OCI-LY1 (cell line): ENCODE measurements around the gene SIVA1.

Source experiments
- H2AFZ ChIP-seq: fragments of 200-600 bp; sonication (generic), shearing (Covaris generic); 2 replicates; pipeline ENCODE4 v1.6.0; 2014; ENCODE audit warnings: antibody characterized with exemption, mild to moderate bottlenecking, low read length
- H3F3A ChIP-seq: fragments of 200-600 bp; sonication (generic), shearing (Covaris generic); 2 replicates; pipeline ENCODE4 v1.6.0; 2014; ENCODE audit warnings: mild to moderate bottlenecking, antibody characterized with exemption, low read length, moderate library complexity; ENCODE audit not compliant: insufficient read depth
- H3K27ac ChIP-seq: fragments of 200-600 bp; sonication (generic); 2 replicates; pipeline ENCODE4 v1.5.1; 2014; ENCODE audit warnings: low read length, mixed run types, mild to moderate bottlenecking, low read depth; ENCODE audit not compliant: poor library complexity, severe bottlenecking
- H3K27me3 ChIP-seq: fragments of 200-600 bp; sonication (generic); 2 replicates; pipeline ENCODE4 v1.6.0; 2014; ENCODE audit warnings: antibody characterized with exemption, mild to moderate bottlenecking, low read length, moderate library complexity; ENCODE audit not compliant: insufficient read depth
- H3K36me3 ChIP-seq: fragments of 200-600 bp; sonication (generic); 2 replicates; pipeline ENCODE4 v1.6.1; 2014; ENCODE audit warnings: mild to moderate bottlenecking, antibody characterized with exemption, low read length, moderate library complexity, mixed read lengths; ENCODE audit not compliant: insufficient read depth
- H3K4me1 ChIP-seq: fragments of 200-600 bp; sonication (generic); 2 replicates; pipeline ENCODE4 v1.5.1; 2014; ENCODE audit warnings: mild to moderate bottlenecking, low read length, moderate library complexity; ENCODE audit not compliant: insufficient read depth, severe bottlenecking
- H3K4me2 ChIP-seq: fragments of 200-600 bp; sonication (generic), shearing (Covaris generic); 2 replicates; pipeline ENCODE4 v1.6.1; 2014; ENCODE audit warnings: low read length
- H3K4me3 ChIP-seq: fragments of 200-600 bp; sonication (generic); 2 replicates; pipeline ENCODE4 v1.5.1; 2014; ENCODE audit warnings: low read length, low read depth, mild to moderate bottlenecking, mixed read lengths; ENCODE audit not compliant: poor library complexity, severe bottlenecking
- H3K79me2 ChIP-seq: fragments of 200-600 bp; shearing (Covaris generic); 2 replicates; pipeline ENCODE4 v1.6.1; 2016; ENCODE audit warnings: mixed run types, low read length, mixed read lengths; ENCODE audit not compliant: insufficient read depth
- H3K9ac ChIP-seq: fragments of 200-600 bp; sonication (generic), shearing (Covaris generic); 2 replicates; pipeline ENCODE4 v1.6.1; 2014; ENCODE audit warnings: mild to moderate bottlenecking, low read length, mixed read lengths
- H3K9me2 ChIP-seq: fragments of 200-600 bp; sonication (generic), shearing (Covaris generic); 2 replicates; pipeline ENCODE4 v1.6.1; 2014; ENCODE audit warnings: low read depth, mild to moderate bottlenecking, low read length, mixed read lengths
- H3K9me3 ChIP-seq: fragments of 200-600 bp; shearing (Covaris generic); 2 replicates; pipeline ENCODE4 v1.6.1; 2014; ENCODE audit warnings: low read length, mixed read lengths
- H4K20me1 ChIP-seq: fragments of 200-600 bp; sonication (generic), shearing (Covaris generic); 2 replicates; pipeline ENCODE4 v1.6.0; 2016; ENCODE audit warnings: mild to moderate bottlenecking, low read length; ENCODE audit not compliant: insufficient read depth
- EZH2 ChIP-seq: fragments of 200-600 bp; sonication (generic), shearing (Covaris generic); IDR thresholded peaks from 2 replicates; pipeline ENCODE4 v1.8.0; 2017; ENCODE audit warnings: borderline replicate concordance, mixed run types, mild to moderate bottlenecking, antibody characterized with exemption, low read length, moderate library complexity, mixed read lengths
- TF ChIP-seq, protein P1 (sequence below): fragments of 200-600 bp; sonication (generic), shearing (Covaris generic); IDR thresholded peaks from 2 replicates; pipeline ENCODE4 v1.5.1; 2017; ENCODE audit warnings: mild to moderate bottlenecking, antibody characterized with exemption, low read length, moderate library complexity, mixed read lengths

Gene SIVA1

GRCh38 chr14:104782086-104782807 lies 29.3 kb downstream of the SIVA1 start:
- H3K4me3 ChIP-seq = no peak overlapping the region
- peaks cover 4% of the 10 kb centered on the region; the same call in 1 of the 2 replicates for H3K36me3 ChIP-seq
- no peaks in the 10 kb centered on the region for H3K9me3 ChIP-seq
- H3K27me3 ChIP-seq = no peaks in the 10 kb centered on the region
- no peaks in the 10 kb centered on the region for H3K4me1 ChIP-seq
- no peak overlapping the region for H3K27ac ChIP-seq
- H3F3A ChIP-seq = no peaks in the 10 kb centered on the region
- no peak overlapping the region for H2AFZ ChIP-seq
- no peak overlapping the region for H3K4me2 ChIP-seq
- H4K20me1 ChIP-seq = no peaks in the 10 kb centered on the region
- no peak overlapping the region for H3K9ac ChIP-seq
- no peaks in the 10 kb centered on the region for H3K9me2 ChIP-seq
- H3K79me2 ChIP-seq = no peaks in the 10 kb centered on the region
- TF ChIP-seq EZH2 = no peak
- TF ChIP-seq, protein P1, sequence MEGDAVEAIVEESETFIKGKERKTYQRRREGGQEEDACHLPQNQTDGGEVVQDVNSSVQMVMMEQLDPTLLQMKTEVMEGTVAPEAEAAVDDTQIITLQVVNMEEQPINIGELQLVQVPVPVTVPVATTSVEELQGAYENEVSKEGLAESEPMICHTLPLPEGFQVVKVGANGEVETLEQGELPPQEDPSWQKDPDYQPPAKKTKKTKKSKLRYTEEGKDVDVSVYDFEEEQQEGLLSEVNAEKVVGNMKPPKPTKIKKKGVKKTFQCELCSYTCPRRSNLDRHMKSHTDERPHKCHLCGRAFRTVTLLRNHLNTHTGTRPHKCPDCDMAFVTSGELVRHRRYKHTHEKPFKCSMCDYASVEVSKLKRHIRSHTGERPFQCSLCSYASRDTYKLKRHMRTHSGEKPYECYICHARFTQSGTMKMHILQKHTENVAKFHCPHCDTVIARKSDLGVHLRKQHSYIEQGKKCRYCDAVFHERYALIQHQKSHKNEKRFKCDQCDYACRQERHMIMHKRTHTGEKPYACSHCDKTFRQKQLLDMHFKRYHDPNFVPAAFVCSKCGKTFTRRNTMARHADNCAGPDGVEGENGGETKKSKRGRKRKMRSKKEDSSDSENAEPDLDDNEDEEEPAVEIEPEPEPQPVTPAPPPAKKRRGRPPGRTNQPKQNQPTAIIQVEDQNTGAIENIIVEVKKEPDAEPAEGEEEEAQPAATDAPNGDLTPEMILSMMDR = no peak

DNA sequence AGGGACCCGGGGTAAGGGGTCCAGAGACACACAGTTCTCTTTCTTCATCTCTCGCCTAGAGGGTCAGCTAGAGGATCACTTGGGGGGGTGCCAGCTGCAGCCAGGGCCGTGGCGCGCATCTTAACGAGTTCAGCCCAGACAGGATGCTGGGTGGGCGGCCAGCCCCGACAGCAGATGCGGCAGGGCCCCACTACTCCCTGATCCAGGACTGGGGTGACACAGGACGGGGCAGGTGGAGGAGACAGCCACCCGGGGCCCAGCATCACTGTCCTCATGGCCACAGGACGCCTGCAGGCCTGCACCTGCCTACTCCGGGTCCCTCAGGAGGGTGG lies 29.8 kb downstream of the SIVA1 start:
- no peak for TF ChIP-seq EZH2
- TF ChIP-seq, protein P1 = no peak
- H3K27ac ChIP-seq = no peak overlapping the region
- H3K9me3 ChIP-seq = no peaks in the 10 kb centered on the region
- no peaks in the 10 kb centered on the region for H3K79me2 ChIP-seq
- H3K9ac ChIP-seq = no peak overlapping the region
- H3K27me3 ChIP-seq = no peaks in the 10 kb centered on the region
- no peaks in the 10 kb centered on the region for H3K9me2 ChIP-seq
- H3K4me2 ChIP-seq = no peak overlapping the region
- H2AFZ ChIP-seq = no peak overlapping the region
- H4K20me1 ChIP-seq = no peaks in the 10 kb centered on the region
- peaks cover 4% of the 10 kb centered on the region; the same call in 1 of the 2 replicates for H3K36me3 ChIP-seq
- H3F3A ChIP-seq = no peaks in the 10 kb centered on the region
- no peaks in the 10 kb centered on the region for H3K4me1 ChIP-seq
- no peak overlapping the region for H3K4me3 ChIP-seq

GRCh38 chr14:104783484-104784217 lies 30.7 kb downstream of the SIVA1 start:
- Histone ChIP-seq H3K4me2 (no peak overlapping the region), H3K36me3 (peaks cover 4% of the 10 kb centered on the region; the same call in 1 of the 2 replicates), H3K4me3 (no peak overlapping the region), H3K9me2 (no peaks in the 10 kb centered on the region), H2AFZ (no peak overlapping the region), H3K27me3 (no peaks in the 10 kb centered on the region), H3K9ac (no peak overlapping the region), H3K9me3 (no peaks in the 10 kb centered on the region), H3K27ac (no peak overlapping the region), H3K79me2 (no peaks in the 10 kb centered on the region), H3K4me1 (no peaks in the 10 kb centered on the region), H3F3A (no peaks in the 10 kb centered on the region), H4K20me1 (no peaks in the 10 kb centered on the region)
- TF ChIP-seq, protein P1 = no peak
- no peak for TF ChIP-seq EZH2
